NCI-H2107 treated with DMSO at 0.1 percent for 48 hours (cell line): ENCODE results near the gene RAPGEF4.
A peak's percentile ranks its signal among the peaks of the same experiment; 100 is the strongest.

Source experiments
- DNase-seq: peaks from one replicate; lab custom pipeline; 2025; ENCODE audit not compliant: unreplicated experiment; lab: John Stamatoyannopoulos, UW

Gene RAPGEF4

GRCh38 chr2:172962082-172962481 lies 226.4 kb downstream of the RAPGEF4 start:
- DNase-seq = no peak

GRCh38 chr2:172962824-172963223 lies 227.2 kb downstream of the RAPGEF4 start:
- no peak for DNase-seq

- peak; percentile 5 for DNase-seq
These were observed 229.0 kb downstream of the RAPGEF4 start for GRCh38 chr2:172964511-172965139.

GRCh38 chr2:172965433-172966212 lies 230.0 kb downstream of the RAPGEF4 start:
- peak; percentile 48 for DNase-seq

- DNase-seq = no peak
These were observed 231.7 kb downstream of the RAPGEF4 start for GRCh38 chr2:172967036-172967982.

- no peak for DNase-seq
These were observed 232.4 kb downstream of the RAPGEF4 start for GRCh38 chr2:172968061-172968469.

- DNase-seq = no peak
These were observed 233.5 kb downstream of the RAPGEF4 start for GRCh38 chr2:172969166-172969565.

GRCh38 chr2:172969609-172970008 lies 234.0 kb downstream of the RAPGEF4 start:
- DNase-seq = no peak

- DNase-seq = peak; percentile 86
These were observed 235.0 kb downstream of the RAPGEF4 start for GRCh38 chr2:172970660-172971059.

- no peak for DNase-seq
These were observed 236.5 kb downstream of the RAPGEF4 start for GRCh38 chr2:172972005-172972619.

GRCh38 chr2:172974762-172975161 lies 239.1 kb downstream of the RAPGEF4 start:
- no peak for DNase-seq

GRCh38 chr2:172976116-172976515 lies 240.5 kb downstream of the RAPGEF4 start:
- DNase-seq = no peak

- DNase-seq = no peak
These were observed 241.2 kb downstream of the RAPGEF4 start for GRCh38 chr2:172976816-172977215.

GRCh38 chr2:172977270-172978062 lies 241.8 kb downstream of the RAPGEF4 start:
- no peak for DNase-seq

- DNase-seq = no peak
These were observed 242.4 kb downstream of the RAPGEF4 start for GRCh38 chr2:172978063-172978383.

- DNase-seq = peak; percentile 48
These were observed 249.7 kb downstream of the RAPGEF4 start for GRCh38 chr2:172985139-172985892.

- DNase-seq = no peak
These were observed 250.4 kb downstream of the RAPGEF4 start for GRCh38 chr2:172986040-172986439.

GRCh38 chr2:172988728-172989127 lies 253.1 kb downstream of the RAPGEF4 start:
- DNase-seq = no peak

- DNase-seq = no peak
These were observed 255.4 kb downstream of the RAPGEF4 start for GRCh38 chr2:172991031-172991430.

- no peak for DNase-seq
These were observed 257.5 kb downstream of the RAPGEF4 start for GRCh38 chr2:172993139-172993538.
